Measurements from ENCODE around the gene AVL9. TPM values are rescaled to one million over a fixed set of nuclear protein-coding genes. Genes with fewer than 3 reads are reported as not detected.
"Not testable (repeated sequence)": the region's sequence is repeated elsewhere in the genome, so short reads cannot be mapped to it uniquely, and the experiment has no call there.

AVL9 gene
- total RNA-seq, 2 donors from 2014 or later, result 21.9 to 27.8 TPM

- intact Hi-C loops (cut with DNase I), result no loop called here
- TF ChIP-seq POLR2AphosphoS5 (IDR thresholded peaks at IDR 0.05) (no peak), CTCF (IDR thresholded peaks at IDR 0.05) (no peak), POLR2A (IDR thresholded peaks at IDR 0.05) (no peak)
- H3K36me3 ChIP-seq, result no peaks in the 10 kb centered on the region
- H3K27me3 ChIP-seq (replicated peaks; ENCODE audit: insufficient read depth), result no peaks in the 10 kb centered on the region
- H3K27ac ChIP-seq, result no peak overlapping the region
- H3K4me1 ChIP-seq (replicated peaks), result no peaks in the 10 kb centered on the region
- WGBS, result 57% methylated on average over 2 of the region's 2 CpGs
- H3K4me3 ChIP-seq, result no peak overlapping the region
- DNase-seq (ENCODE audit: low spot score), result no peak
- H3K9me3 ChIP-seq, result no peaks in the 10 kb centered on the region
Measured at GRCh38 chr7:32588657-32589056, 93.4 kb downstream of the AVL9 start.

GRCh38 chr7:32591938-32592337 lies 96.6 kb downstream of the AVL9 start:
- H3K36me3 ChIP-seq, result no peaks in the 10 kb centered on the region
- no peak overlapping the region for H3K4me3 ChIP-seq
- no peaks in the 10 kb centered on the region for H3K27me3 ChIP-seq (replicated peaks; ENCODE audit: insufficient read depth)
- 92% methylated on average over 3 of the region's 3 CpGs for WGBS
- H3K4me1 ChIP-seq (replicated peaks), result no peaks in the 10 kb centered on the region
- intact Hi-C loops (cut with DNase I), result no loop called here
- H3K9me3 ChIP-seq, result no peaks in the 10 kb centered on the region
- H3K27ac ChIP-seq, result no peak overlapping the region
- no peak for TF ChIP-seq POLR2A (IDR thresholded peaks at IDR 0.05)
- no peak for TF ChIP-seq CTCF (IDR thresholded peaks at IDR 0.05)
- TF ChIP-seq POLR2AphosphoS5 (IDR thresholded peaks at IDR 0.05), result no peak
- no peak for DNase-seq (ENCODE audit: low spot score)

GRCh38 chr7:32592701-32593100 lies 97.4 kb downstream of the AVL9 start:
- DNase-seq (ENCODE audit: low spot score), result no peak
- H3K4me1 ChIP-seq (replicated peaks), result no peaks in the 10 kb centered on the region
- intact Hi-C loops (cut with DNase I), result no loop called here
- no peaks in the 10 kb centered on the region for H3K9me3 ChIP-seq
- no peak overlapping the region for H3K27ac ChIP-seq
- no peaks in the 10 kb centered on the region for H3K36me3 ChIP-seq
- H3K4me3 ChIP-seq, result no peak overlapping the region
- WGBS, result 96% methylated on average over 4 of the region's 4 CpGs
- TF ChIP-seq CTCF (IDR thresholded peaks at IDR 0.05) (no peak), POLR2AphosphoS5 (IDR thresholded peaks at IDR 0.05) (no peak), POLR2A (IDR thresholded peaks at IDR 0.05) (no peak)
- H3K27me3 ChIP-seq (replicated peaks; ENCODE audit: insufficient read depth), result no peaks in the 10 kb centered on the region

DNA sequence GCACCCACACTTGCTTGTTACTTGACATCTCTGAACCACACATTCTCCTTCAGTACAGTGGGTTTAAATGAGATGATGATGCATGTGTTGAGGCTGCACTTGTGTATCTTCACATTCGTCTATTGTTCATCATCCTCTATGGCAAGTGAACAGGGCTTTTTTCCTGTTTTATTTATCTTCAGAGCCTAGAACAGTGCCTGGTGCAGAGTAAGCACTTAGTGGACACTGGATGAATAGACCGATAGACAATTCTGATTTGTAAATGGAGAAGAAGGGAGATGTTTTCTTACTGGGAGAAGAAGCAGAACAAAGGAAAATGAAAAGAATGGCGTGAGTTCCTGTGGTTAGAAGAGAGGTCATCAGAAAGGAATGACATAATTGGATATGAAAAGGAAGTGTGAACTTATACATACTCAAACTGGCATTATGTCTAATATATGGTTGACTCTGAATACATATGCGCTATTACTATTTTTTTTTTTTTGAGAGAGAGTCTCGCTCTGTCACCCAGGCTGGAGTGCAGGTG lies 99.7 kb downstream of the AVL9 start:
- intact Hi-C loops (cut with DNase I), result no loop called here
- WGBS, result 94% methylated on average over 5 of the region's 5 CpGs

GRCh38 chr7:32601196-32601595 lies 105.9 kb downstream of the AVL9 start:
- 94% methylated on average over 4 of the region's 4 CpGs for WGBS
- H3K4me3 ChIP-seq; intact Hi-C loops (cut with DNase I): not testable (repeated sequence)

More for the DNA sequence above, 99.7 kb downstream of the AVL9 start:
- no peak overlapping the region for H3K27ac ChIP-seq
- TF ChIP-seq POLR2A (IDR thresholded peaks at IDR 0.05), result no peak
- TF ChIP-seq CTCF (IDR thresholded peaks at IDR 0.05), result no peak
- no peak for TF ChIP-seq POLR2AphosphoS5 (IDR thresholded peaks at IDR 0.05)
- no peaks in the 10 kb centered on the region for H3K9me3 ChIP-seq
- no peaks in the 10 kb centered on the region for H3K4me1 ChIP-seq (replicated peaks)
- H3K4me3 ChIP-seq, result no peak overlapping the region
- H3K36me3 ChIP-seq, result no peaks in the 10 kb centered on the region
- H3K27me3 ChIP-seq (replicated peaks; ENCODE audit: insufficient read depth), result no peaks in the 10 kb centered on the region
- DNase-seq (ENCODE audit: low spot score), result no peak

More at GRCh38 chr7:32601196-32601595, 105.9 kb downstream of the AVL9 start:
- H3K4me1 ChIP-seq (replicated peaks); H3K27ac ChIP-seq; H3K9me3 ChIP-seq; DNase-seq (ENCODE audit: low spot score); H3K36me3 ChIP-seq; H3K27me3 ChIP-seq (replicated peaks; ENCODE audit: insufficient read depth): not testable (repeated sequence)
